Measurements from ENCODE around the gene P2RY2.
"Not testable (repeated sequence)": the region's sequence is repeated elsewhere in the genome, so short reads cannot be mapped to it uniquely, and the experiment has no call there.

Gene P2RY2

GRCh38 chr11:73188301-73188700 is 29.8 kb upstream of the P2RY2 start:
- no peak for DNase-seq

DNA sequence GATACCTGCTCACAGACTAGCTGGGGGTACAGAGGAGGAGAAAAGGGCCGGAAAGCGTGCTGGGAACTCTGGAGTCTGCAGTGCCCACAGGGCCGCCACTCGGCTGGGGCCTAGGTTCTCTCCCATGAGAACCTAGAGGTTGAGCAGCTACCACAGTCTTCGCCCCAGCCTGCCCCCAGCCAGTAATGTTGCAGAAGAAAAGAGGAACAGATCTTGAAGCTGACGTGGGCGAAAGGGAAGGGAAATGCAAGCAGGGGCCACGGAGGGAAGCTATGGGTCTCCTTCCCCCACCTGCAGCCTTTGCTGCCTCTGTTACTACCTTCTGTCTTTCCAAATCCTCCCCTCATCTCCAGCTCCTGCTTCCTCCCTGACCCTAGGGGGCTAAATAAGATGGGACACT is 28.8 kb upstream of the P2RY2 start:
- no peak for DNase-seq

GRCh38 chr11:73189723-73190556 is 28.1 kb upstream of the P2RY2 start:
- no peak for DNase-seq

DNA sequence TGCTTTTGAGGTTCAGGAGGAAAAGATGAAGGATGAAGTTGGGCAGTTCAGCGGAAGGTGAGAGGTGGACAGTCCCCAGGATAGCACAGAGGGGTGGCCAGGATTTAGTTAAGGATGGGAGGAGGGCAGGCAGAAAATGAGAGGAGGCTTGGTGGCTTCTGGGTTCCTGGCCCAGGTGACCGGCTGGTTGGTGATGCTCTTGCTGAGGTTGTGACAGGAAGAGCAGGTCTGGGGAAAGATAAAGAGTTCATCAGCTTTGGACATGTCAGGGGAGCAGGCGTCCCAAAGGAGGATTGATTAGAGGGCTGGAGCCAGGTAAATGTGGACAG is 27.6 kb upstream of the P2RY2 start:
- DNase-seq, result no peak

DNA sequence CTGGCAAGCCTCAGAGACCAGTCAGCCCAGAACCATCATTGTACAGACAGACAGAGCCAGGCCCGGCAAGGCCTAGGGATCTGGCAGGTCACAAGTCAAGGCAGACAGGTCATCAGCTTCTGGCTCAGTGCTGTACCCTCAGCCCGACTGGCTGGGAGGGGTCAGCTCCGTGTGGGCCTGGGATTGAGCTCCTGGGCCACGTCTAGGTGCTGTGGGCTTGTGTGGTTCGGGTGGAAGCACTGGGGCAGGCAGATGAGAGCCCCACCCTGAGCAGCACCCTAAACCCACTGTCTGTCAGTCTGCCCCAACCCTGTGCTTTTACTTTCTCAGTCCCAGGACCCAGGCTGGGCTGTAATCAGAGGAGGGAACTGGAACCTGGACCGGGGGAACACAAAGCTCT is 26.9 kb upstream of the P2RY2 start:
- DNase-seq, result no peak

DNA sequence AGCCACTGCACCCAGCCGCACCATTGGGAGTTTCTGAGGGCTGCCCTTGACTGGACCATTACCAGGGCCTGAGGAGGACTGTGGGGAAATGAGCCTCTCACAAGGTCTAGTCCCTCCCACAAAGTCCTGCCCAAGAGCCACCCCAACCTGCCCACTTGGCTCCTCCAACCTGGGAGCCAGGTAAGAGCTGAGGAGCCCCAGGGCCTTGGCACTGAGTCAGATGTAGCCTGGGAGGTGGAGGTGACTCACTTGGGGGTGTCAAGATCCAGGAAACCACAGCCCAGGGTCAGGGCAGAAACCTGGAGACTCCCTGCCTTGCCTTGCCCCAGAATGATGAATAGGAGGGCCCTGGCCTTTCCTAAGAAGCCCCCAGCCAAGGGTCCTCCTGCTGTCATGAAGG is 25.8 kb upstream of the P2RY2 start:
- no peak for DNase-seq

DNA sequence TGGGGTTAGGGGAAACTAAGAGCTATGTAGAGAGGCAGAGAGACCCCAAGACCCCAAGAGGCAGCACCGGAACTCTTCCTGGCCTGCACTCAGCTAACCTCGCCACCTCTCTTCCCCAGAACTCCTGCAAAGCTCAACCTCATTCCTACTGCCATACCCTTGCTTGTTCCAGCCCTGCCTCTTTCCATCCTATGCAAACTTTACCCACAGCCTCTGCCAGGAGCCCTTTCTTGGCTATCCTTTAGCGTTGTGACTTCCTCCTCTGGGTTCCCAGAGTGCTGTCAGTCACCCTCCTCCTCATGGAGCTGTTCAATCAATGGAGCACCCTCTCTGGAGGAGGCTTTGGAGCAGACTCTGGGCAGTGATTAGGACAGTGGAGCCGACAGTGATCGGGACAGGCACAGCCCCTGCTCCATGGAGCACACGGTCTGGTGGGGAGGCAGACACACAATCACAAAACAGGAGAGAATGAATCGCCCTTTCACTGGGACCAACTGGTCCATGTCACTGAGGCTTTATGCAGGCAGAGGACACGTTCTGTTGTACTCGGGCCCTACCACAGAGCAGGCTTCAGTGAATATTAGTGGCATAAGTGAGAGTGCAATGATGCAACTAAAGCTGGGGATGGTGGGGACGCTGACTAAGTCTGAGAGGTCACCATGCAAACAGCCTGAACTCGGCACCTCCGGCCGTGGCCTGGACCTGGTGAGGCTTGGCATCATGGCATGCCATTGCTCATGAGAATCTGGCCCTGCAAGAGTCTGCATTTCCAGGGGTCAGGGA is 24.6 kb upstream of the P2RY2 start:
- DNase-seq, result no peak

DNA sequence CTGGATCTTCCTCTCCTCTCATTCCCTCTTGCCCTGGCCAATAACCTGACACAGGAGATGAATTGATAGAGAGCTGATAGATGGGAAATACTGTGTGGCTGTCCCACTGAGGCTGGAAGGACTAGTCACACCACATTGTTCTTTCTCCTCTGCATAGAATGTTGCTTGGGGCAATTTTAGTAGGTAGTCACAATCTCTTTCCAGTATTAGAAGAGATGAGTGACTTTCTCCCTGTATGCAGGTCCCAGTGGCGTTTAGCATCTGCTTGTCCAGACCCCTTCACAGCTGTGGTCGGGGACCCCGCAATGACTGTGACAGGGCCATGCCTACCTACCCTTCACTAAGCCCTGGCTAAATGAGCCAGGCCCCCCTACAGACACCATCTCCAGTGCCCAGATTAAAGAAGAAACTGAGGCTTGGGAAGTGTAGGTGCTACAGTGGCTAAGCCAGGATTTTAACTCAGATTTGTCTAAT is 24.0 kb upstream of the P2RY2 start:
- no peak for DNase-seq

- DNase-seq, result no peak
These were observed 23.5 kb upstream of the P2RY2 start for GRCh38 chr11:73194593-73194992.

DNA sequence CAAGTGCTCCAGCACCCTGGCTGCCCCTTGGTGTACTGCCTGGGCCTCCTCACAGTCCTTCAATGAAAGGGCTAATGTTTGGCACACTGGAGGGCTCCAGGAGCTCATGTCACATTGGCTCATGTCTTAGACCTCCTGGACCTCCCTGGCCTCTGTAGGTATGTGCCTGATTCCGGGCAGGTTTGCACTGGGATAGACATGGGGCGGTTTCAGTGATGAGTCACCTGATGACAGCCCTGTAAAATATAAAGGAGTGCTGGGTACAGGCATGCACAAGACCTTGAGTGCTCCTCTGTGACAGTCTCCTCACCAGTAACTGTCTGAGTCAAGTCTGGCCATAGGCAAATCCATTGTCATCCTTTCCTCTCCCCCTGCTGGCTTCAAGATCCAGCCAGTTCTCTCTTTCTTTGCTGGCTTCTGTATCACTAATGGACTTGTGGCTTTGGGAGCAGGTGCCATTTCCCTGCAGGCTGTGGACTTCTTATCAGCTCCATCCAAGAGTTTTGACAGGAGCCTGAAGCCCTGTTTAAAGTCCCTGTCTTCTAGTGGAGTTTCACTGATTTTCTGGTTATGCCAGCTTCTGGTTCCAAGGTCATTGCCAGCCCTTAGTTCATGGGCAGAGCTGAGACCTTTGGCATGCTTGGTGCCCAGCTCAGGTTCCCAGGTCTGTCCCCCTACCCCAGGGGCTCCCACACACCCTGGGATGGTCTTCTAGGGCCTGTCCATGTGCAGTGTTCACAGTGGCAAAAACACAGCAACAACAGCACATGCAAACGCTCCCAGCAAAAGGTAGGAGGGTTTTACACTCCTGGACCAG is 22.7 kb upstream of the P2RY2 start:
- DNase-seq, result no peak

- no peak for DNase-seq
These were observed 21.5 kb upstream of the P2RY2 start for GRCh38 chr11:73196576-73196975.

DNA sequence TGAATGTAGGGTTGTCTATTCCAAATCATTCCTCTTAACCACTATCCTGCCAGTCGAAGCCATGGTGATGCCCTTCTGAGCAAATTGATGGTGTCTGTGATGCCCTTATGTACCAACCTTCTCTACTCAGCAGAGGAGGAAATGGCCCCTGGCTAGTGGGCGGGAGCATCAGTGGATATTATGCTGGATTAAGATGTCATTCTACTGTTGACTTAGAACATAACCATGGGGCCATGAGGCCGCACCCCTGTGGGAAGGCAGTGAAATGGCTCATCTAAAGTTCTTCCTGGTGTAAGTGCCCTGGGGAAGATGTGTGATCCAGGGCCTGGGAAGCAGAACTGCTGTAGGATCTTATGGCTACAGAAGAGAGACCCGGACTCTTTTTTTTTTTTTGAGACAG is 20.7 kb upstream of the P2RY2 start:
- no peak for DNase-seq

DNA sequence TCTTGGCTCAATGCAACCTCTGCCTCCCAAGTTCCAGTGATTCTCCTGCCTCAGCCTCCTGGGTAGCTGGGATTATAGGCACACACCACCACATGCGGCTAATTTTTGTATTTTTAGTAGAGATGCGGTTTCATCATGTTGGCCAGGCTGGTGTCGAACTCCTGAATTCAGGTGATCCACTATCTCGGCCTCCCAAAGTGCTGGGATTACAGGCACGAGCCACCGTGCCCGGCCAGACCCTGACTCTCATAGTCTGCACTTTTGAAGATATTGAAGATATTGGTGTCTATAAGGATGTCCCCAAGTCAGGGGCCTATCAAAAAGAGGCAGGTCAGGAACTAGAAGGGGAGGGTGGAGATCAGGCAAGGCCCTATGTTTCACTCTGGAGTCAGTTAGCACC is 20.3 kb upstream of the P2RY2 start:
- DNase-seq, result not testable (repeated sequence)

DNA sequence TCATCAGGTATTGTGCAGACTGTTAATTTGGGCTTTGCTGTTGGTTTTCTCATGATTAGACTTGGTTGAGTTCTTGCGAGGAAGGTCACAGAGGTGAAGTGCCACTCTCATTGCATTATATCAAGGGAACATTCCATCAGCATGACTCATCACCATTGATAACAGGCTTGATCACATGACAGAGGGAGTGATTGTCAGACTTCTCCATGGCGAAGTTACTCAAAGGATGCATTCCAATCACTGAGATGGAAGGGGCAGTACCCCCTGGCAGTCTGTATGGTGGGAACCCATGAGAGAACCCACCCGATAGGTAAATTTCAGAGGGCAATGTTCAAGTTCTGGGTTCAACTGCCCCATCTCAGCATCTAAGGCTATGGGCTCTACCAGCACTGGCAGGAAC is 19.4 kb upstream of the P2RY2 start:
- no peak for DNase-seq

- no peak for DNase-seq
These were observed 18.6 kb upstream of the P2RY2 start for GRCh38 chr11:73199446-73199845.

- DNase-seq, result no peak
These were observed 17.8 kb upstream of the P2RY2 start for GRCh38 chr11:73200256-73200655.

DNA sequence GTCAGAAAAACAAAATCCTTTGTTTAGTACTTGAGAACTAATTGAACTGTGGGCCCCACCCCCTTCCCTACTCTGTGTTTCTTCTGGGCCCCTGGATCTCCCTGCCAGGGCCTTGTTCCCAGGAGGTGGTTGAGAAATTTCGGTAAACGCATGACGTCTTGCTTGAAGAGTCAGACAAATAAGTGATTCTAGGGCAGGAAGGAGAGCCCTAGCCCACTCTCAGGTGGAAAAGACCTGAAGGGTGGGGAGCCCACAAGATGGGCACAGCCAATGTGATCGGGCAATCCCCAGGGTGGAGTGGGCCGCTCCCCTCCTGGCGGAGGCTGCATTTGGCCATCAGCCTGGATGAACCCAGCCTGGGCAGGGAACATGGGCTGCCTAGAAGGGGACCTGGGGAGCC is 16.8 kb upstream of the P2RY2 start:
- no peak for DNase-seq

GRCh38 chr11:73201888-73202780 is 15.9 kb upstream of the P2RY2 start:
- no peak for DNase-seq

- no peak for DNase-seq
These were observed 14.8 kb upstream of the P2RY2 start for GRCh38 chr11:73203322-73203721.

GRCh38 chr11:73203790-73204189 is 14.3 kb upstream of the P2RY2 start:
- DNase-seq, result no peak

DNA sequence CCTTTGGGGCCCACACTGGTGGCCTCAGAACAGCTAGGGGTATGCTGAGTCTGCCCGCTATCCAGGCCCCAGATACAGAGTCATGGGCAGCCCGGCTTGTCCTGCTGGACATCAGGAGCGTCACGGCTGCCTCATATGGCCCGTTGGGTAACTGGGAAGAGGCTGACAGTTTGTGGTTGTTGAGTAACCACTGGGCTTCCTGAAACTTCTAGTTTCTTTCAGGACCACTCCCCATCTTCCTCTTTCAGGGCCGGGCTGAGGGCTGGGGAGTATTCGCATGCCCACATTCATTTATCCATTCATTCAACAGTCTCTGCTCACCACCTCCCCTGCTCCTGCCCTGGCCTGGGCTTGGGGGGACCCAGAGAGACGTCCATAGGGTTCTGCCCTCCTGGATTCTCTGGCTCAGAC is 13.4 kb upstream of the P2RY2 start:
- no peak for DNase-seq

DNA sequence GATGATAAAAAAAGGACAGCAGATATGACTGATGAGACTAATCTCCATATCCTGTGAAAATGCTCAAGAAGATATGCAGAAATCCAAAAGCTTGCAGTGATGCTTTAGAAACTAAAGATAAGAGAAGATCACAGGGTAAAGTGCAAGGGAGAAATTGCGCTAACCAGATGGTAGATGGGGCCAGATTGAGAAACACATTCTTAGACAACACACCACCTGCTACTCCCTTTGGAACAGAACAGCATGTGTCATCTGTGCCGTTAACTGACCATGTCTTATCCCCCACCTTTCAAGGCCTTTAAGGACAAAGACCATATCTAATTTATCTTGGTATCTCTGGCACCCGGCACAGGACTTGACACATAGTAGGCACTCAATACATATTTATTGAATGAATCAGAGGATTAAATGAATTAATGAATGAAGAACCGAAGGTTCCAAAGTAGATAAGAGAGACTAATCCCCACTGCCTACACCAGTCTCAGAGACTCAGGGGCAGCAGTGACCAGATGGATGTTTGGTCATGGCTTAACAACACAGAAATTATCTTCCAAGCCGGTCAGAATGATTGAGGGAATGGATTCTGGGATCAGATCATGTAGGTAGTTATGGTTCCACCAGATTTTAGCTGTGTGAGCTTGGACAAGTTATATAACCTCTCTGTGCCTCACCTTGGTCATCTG is 12.3 kb upstream of the P2RY2 start:
- DNase-seq, result no peak

Data from SHP77 (cell line).